MM.1S (cell line): ENCODE results near the gene LRP5.
A peak's percentile ranks its signal among the peaks of the same experiment; 100 is the strongest.

Experiments used
- DNase-seq: peaks from one replicate; pipeline ENCODE4 v3.0.0-alpha.2; 2015
- H2AFZ ChIP-seq: fragments of 300-600 bp; sonication (generic); 2 replicates; pipeline ENCODE4 v1.6.0; 2016; ENCODE audit warnings: antibody characterized with exemption, low read length
- H3F3A ChIP-seq: fragments of 300-600 bp; sonication (generic); 2 replicates; pipeline ENCODE4 v1.6.1; 2016; ENCODE audit warnings: mild to moderate bottlenecking, antibody characterized with exemption, low read length, moderate library complexity, mixed read lengths; ENCODE audit not compliant: insufficient read depth
- H3K27ac ChIP-seq: fragments of 300-600 bp; sonication (generic); 2 replicates; pipeline ENCODE4 v1.5.1; 2016; ENCODE audit warnings: mild to moderate bottlenecking, low read length
- H3K27me3 ChIP-seq: fragments of 300-600 bp; sonication (generic); replicated peaks from 2 replicates; pipeline ENCODE4 v1.6.0; 2016; ENCODE audit warnings: low read length; ENCODE audit not compliant: insufficient read depth
- H3K36me3 ChIP-seq: fragments of 300-600 bp; sonication (generic); replicated peaks from 2 replicates; pipeline ENCODE4 v1.6.1; 2016; ENCODE audit warnings: mild to moderate bottlenecking, low read length, mixed read lengths; ENCODE audit not compliant: insufficient read depth
- H3K4me1 ChIP-seq: fragments of 300-600 bp; sonication (generic); 2 replicates; pipeline ENCODE4 v1.6.1; 2016; ENCODE audit warnings: low read length, mixed read lengths
- H3K4me2 ChIP-seq: fragments of 300-600 bp; sonication (generic); 2 replicates; pipeline ENCODE4 v1.6.0; 2016; ENCODE audit warnings: low read depth, low read length
- H3K4me3 ChIP-seq: fragments of 300-600 bp; sonication (generic); 2 replicates; pipeline ENCODE4 v1.5.1; 2016; ENCODE audit warnings: low read length, mixed read lengths
- H3K79me2 ChIP-seq: fragments of 300-600 bp; sonication (generic); 2 replicates; pipeline ENCODE4 v1.6.1; 2016; ENCODE audit warnings: mixed run types, low read length, mixed read lengths
- H3K9ac ChIP-seq: fragments of 300-600 bp; sonication (generic); 2 replicates; pipeline ENCODE4 v1.6.1; 2016; ENCODE audit warnings: low read length, mixed read lengths
- H3K9me2 ChIP-seq: fragments of 300-600 bp; sonication (generic); replicated peaks from 2 replicates; pipeline ENCODE4 v1.6.1; 2016; ENCODE audit warnings: mild to moderate bottlenecking, low read length, mixed read lengths; ENCODE audit not compliant: insufficient read depth
- H3K9me3 ChIP-seq: fragments of 300-600 bp; sonication (generic); replicated peaks from 2 replicates; pipeline ENCODE4 v1.6.1; 2016; ENCODE audit warnings: mild to moderate bottlenecking, low read length, mixed read lengths; ENCODE audit not compliant: insufficient read depth
- H4K20me1 ChIP-seq: fragments of 300-600 bp; sonication (generic); 2 replicates; pipeline ENCODE4 v1.6.1; 2016; ENCODE audit warnings: mild to moderate bottlenecking, low read length, moderate library complexity, mixed read lengths; ENCODE audit not compliant: insufficient read depth
- CTCF ChIP-seq: fragments of 300-600 bp; sonication (generic); IDR thresholded peaks from 2 replicates; pipeline ENCODE4 v1.5.1; 2016; ENCODE audit warnings: antibody characterized with exemption, low read length, mixed read lengths
- EZH2 ChIP-seq: fragments of 300-600 bp; sonication (generic); optimal IDR thresholded peaks from 2 replicates; pipeline ENCODE3; 2017; ENCODE audit warnings: low read depth, mild to moderate bottlenecking, antibody characterized with exemption, low read length, mixed read lengths
- EZH2phosphoT487 ChIP-seq: fragments of 300-600 bp; sonication (generic); IDR thresholded peaks from 2 replicates; pipeline ENCODE4 v1.6.1; 2018; ENCODE audit warnings: antibody characterized with exemption, low read length

The LRP5 gene

GRCh38 chr11:68264741-68265540 lies 47.5 kb upstream of the LRP5 start:
- no peak overlapping the region for H3K4me3 ChIP-seq
- peak overlapping the region; percentile 95; the same call in 1 of the 2 replicates for H3K27ac ChIP-seq
- no peaks in the 10 kb centered on the region for H4K20me1 ChIP-seq
- no peaks in the 10 kb centered on the region for H3K9me3 ChIP-seq
- no peak for DNase-seq
- no peaks in the 10 kb centered on the region for H3K9me2 ChIP-seq
- no peaks in the 10 kb centered on the region; the same call in 1 of the 2 replicates for H3K36me3 ChIP-seq
- no peaks in the 10 kb centered on the region for H3K27me3 ChIP-seq
- TF ChIP-seq CTCF (no peak), EZH2 (no peak), EZH2phosphoT487 (no peak)
- no peak overlapping the region for H3K9ac ChIP-seq
- H3K4me2 ChIP-seq, result peak overlapping the region; percentile 87; the same call in 1 of the 2 replicates
- peaks cover 39% of the 10 kb centered on the region for H3K4me1 ChIP-seq
- H3K79me2 ChIP-seq, result peaks cover 43% of the 10 kb centered on the region
- H2AFZ ChIP-seq, result no peak overlapping the region
- peaks cover 23% of the 10 kb centered on the region for H3F3A ChIP-seq

- Histone ChIP-seq H3K4me1 (peaks cover 46% of the 10 kb centered on the region), H4K20me1 (no peaks in the 10 kb centered on the region), H3K4me2 (peak overlapping the region; percentile 87), H3K4me3 (peak overlapping the region; percentile 42), H3F3A (peaks cover 23% of the 10 kb centered on the region), H3K36me3 (no peaks in the 10 kb centered on the region; the same call in 1 of the 2 replicates), H3K9me3 (no peaks in the 10 kb centered on the region), H3K27ac (peak overlapping the region; percentile 95), H3K9ac (peak overlapping the region; percentile 49), H3K27me3 (no peaks in the 10 kb centered on the region), H3K9me2 (no peaks in the 10 kb centered on the region), H2AFZ (peak overlapping the region; percentile 53), H3K79me2 (peaks cover 57% of the 10 kb centered on the region)
- DNase-seq, result peak; percentile 94
- TF ChIP-seq EZH2phosphoT487, result no peak
- no peak for TF ChIP-seq CTCF
- TF ChIP-seq EZH2, result no peak
Observed at GRCh38 chr11:68266121-68266891, 46.1 kb upstream of the LRP5 start.

GRCh38 chr11:68266936-68267880 lies 45.2 kb upstream of the LRP5 start:
- peak overlapping the region; percentile 42 for H3K4me3 ChIP-seq
- H3K36me3 ChIP-seq, result no peaks in the 10 kb centered on the region; the same call in 1 of the 2 replicates
- DNase-seq, result no peak
- peaks cover 46% of the 10 kb centered on the region for H3K4me1 ChIP-seq
- H3K79me2 ChIP-seq, result peaks cover 61% of the 10 kb centered on the region
- H2AFZ ChIP-seq, result no peak overlapping the region
- H4K20me1 ChIP-seq, result no peaks in the 10 kb centered on the region
- peak overlapping the region; percentile 87 for H3K4me2 ChIP-seq
- no peak for TF ChIP-seq CTCF
- peak overlapping the region; percentile 42; the same call in 1 of the 2 replicates for H3K9ac ChIP-seq
- H3K27me3 ChIP-seq, result no peaks in the 10 kb centered on the region
- H3F3A ChIP-seq, result peaks cover 26% of the 10 kb centered on the region
- peak overlapping the region; percentile 95 for H3K27ac ChIP-seq
- H3K9me2 ChIP-seq, result no peaks in the 10 kb centered on the region
- no peaks in the 10 kb centered on the region for H3K9me3 ChIP-seq
